GM18526 (cell line): ENCODE results near the gene DMAC2.

ENCODE experiments used
- POLR2A ChIP-seq: IDR thresholded peaks from 3 replicates; pipeline ENCODE4 v1.6.1; 2011; ENCODE audit not compliant: insufficient read length; ENCODE audit errors: extremely low read depth

The DMAC2 gene

DNA sequence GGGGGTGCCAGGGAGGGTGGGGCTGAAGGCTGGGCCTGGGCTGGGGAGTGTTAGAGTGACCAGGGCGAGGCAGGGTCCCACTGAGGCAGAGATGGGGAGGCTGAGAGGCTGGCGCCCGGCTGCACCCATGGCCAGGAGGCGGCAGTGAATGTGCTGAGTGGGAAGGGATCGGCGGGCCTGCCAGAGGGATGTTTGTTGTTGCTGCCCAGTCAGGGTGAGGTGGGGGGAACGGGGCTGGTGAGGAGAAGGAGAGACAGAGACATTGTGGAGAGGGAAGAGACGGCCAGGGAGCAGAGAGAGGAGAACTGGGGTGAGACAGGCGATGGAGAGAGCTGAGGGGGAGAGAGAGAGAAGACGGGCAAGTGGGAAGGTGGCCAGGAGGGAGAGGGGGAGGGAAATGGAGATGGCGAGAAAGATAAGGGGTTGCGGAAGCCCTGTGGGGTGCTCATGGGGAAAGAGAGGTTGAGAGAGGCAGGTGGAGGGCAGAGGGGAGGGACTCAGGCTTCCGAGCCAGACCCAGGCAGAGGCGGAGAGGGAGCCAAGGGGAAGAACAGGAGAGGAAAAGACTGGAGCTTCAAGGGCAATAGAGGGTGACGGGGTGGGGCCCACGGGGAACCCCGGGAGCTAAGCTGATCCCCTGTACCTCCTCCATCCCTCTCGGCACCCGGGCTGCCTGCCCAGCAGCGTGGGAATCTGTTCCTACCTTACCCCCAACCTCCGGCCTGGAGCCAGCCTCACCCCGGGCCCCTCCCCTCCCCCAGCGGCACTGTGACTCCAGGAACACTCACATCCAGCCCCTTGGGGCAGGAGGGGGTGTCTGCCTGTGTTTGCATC lies 11.8 kb downstream of the DMAC2 start:
- no peak for TF ChIP-seq POLR2A

DNA sequence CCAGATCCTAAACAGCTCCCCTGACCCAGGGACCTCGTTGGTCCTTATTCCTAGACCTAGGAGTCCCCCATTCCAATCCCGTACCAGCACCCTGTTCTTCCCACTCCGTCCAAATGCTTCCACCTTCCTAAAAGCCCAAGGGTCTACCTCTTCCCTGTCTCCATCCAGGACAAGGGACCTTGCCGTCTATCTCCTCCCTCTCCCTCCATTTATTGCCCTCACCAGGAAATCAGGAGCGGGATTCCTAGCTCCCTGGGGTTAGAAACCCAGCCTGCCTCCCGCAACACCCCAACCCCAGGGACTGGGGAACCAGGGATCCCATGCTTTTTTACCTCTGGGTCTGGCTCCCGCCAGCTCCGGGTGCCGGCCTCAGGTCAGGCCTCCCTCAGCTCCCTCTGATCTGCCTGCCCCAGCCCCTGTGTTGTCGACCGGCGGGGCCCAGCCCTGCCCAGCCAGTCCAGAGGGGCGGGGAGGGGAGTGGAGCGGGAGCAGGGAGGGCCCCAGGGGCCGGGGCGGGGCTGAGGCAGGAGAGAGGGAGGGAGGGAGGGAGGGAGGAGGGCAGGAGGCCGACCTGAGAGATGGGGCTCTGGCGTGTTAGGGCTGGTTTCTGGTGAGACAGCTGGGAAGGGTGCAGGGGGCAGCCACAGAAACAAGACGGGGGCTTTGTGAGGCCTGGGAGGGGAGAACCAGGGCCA lies 12.6 kb downstream of the DMAC2 start, which contains the start of gene B3GNT8:
Gene B3GNT8 (minus strand): TSS at position 423 of the 695 bp plus-strand sequence. CDS start 596 bp downstream, outside the sequence.
- no peak for TF ChIP-seq POLR2A

- no peak for TF ChIP-seq POLR2A
Observed at GRCh38 chr19:41426116-41426841, 13.4 kb downstream of the DMAC2 start.

- no peak for TF ChIP-seq POLR2A
Observed at GRCh38 chr19:41425174-41426115, 14.3 kb downstream of the DMAC2 start.

- TF ChIP-seq POLR2A: no peak
Observed at GRCh38 chr19:41424335-41425173, 15.2 kb downstream of the DMAC2 start.

DNA sequence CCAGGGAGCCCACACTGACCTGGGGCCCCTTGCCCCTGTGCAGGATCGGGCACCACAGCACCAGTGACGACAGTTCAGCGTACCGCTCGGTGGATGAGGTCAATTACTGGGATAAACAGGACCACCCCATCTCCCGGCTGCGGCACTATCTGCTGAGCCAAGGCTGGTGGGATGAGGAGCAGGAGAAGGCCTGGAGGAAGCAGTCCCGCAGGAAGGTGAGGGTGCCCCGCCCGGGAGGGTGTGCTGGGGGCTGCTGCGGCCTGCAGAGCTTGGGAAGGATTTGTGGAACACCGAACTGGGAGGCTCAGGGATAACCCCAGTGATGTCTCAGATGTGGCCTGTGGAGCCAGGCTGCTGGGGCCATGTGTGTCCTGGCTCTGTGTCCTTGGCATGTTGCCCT lies 16.8 kb downstream of the DMAC2 start:
- TF ChIP-seq POLR2A: no peak

DNA sequence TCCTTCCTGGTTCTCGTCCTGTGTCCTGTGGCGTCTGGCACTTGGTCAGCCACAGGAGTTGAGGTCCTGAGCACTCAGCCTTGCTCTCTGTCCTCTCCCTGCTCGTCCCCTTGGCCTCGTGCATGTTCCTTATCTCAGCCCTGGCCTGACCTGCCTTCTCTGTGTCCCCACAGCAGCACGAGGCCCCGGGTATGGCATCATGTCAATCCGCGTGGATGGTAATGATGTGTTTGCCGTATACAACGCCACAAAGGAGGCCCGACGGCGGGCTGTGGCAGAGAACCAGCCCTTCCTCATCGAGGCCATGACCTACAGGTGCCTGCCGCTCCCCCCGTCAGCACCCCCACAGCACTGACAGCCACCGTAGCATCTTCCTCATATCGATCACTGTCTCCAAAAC lies 17.3 kb downstream of the DMAC2 start:
- TF ChIP-seq POLR2A: no peak

DNA sequence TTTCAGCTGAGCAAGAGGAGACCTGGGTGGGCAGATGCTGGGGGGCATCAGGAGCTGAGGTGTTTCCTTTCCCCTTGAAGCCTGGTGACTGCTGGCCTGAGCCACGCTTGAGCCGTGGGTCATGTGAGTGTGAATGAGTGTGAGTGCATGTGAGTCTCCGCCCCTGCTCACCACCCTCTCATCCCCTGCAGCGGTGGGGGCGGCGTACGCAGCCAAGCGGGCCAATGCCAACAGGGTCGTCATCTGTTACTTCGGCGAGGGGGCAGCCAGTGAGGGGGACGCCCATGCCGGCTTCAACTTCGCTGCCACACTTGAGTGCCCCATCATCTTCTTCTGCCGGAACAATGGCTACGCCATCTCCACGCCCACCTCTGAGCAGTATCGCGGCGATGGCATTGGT lies 17.7 kb downstream of the DMAC2 start:
- TF ChIP-seq POLR2A: no peak

- TF ChIP-seq POLR2A: no peak
Observed at GRCh38 chr19:41421314-41421713, 18.4 kb downstream of the DMAC2 start.

- no peak for TF ChIP-seq POLR2A
Observed at GRCh38 chr19:41420101-41420880, 19.4 kb downstream of the DMAC2 start.

- TF ChIP-seq POLR2A: no peak
Observed at GRCh38 chr19:41416194-41416674, 23.5 kb downstream of the DMAC2 start.

DNA sequence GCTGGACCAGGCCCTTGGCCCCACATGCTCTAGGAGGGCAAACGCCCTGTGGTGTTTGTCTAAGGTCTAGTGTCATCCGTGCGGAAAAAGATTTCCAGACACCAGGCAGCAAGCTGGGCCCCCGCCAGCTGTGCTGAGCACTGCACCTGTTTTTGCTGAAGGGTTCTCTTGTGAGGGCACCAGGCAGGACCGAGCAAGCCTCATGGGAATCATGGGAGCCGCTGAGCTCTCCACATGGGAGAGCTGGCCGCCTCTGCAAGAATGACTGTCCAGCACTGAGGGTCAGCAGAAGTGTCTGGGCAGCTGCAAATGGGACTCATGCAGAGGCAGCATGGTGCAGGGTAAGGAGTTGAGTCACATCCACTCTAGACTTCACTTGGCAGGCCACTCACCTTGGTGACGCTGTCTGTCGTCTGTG lies 24.5 kb downstream of the DMAC2 start:
- no peak for TF ChIP-seq POLR2A

- TF ChIP-seq POLR2A: no peak
Observed at GRCh38 chr19:41414461-41414860, 25.3 kb downstream of the DMAC2 start.
